Posterior vena cava (tissue), 2 donors: ENCODE data around the gene CXXC5. TPM values are rescaled to one million over a fixed set of nuclear protein-coding genes. Genes with fewer than 3 reads are reported as not detected.
"Not testable (repeated sequence)": the region's sequence is repeated elsewhere in the genome, so short reads cannot be mapped to it uniquely, and the experiment has no call there.

ENCODE experiments used
- DNase-seq: peaks from one replicate; pipeline ENCODE4 v3.0.0-alpha.2; 2020; ENCODE audit warnings: low spot score
- intact Hi-C, 2 donors: fragments of 100-400 bp; cut with DNase I; formaldehyde crosslinking; loops; one replicate each; pipeline versions ENCODE4 v1.14.1 to v1.14.2; 2022 to 2023
- long read RNA-seq, 2 donors: library from polyadenylated mRNA; unstranded; transcript quantifications; one replicate each; pipeline ENCODE4 v2.0.0, GENCODE V29; 2020 to 2021
- total RNA-seq, 2 donors: library from RNA; stranded (reverse); fragmentation: NEBNext Ultra II Directional; extraction: Animal tissue kit (Norgen Biotek cat#: 25700); gene quantifications; one replicate each; pipeline ENCODE4 v1.2.1, GENCODE V29; 2021
- donor health status: DM: yes; HTN: yes; CAD: no.
- donor health status: DM: yes; HTN: yes; CAD: no.

CXXC5 gene
- 10 to 100 TPM; 48.9 to 49.1 TPM for total RNA-seq
- long read RNA-seq, donor 1, transcript CXXC5-201 (3 exons, 2,658 nt), result major isoform, 64 of 75 reads
- long read RNA-seq, donor 1, partial matches to known transcripts, result 3 of 75 reads
- long read RNA-seq, donor 1, other reads (novel, unspliced or antisense), result 4 of 75 reads
- long read RNA-seq, donor 2, transcript CXXC5-211 (3 exons, 1,892 nt), result major isoform, 45 of 108 reads
- long read RNA-seq, donor 2, transcript CXXC5-201 (3 exons, 2,658 nt), result minor isoform, 16 of 108 reads
- long read RNA-seq, donor 2, partial matches to known transcripts, result 26 of 108 reads
- long read RNA-seq, donor 2, other reads (novel, unspliced or antisense), result 21 of 108 reads

DNA sequence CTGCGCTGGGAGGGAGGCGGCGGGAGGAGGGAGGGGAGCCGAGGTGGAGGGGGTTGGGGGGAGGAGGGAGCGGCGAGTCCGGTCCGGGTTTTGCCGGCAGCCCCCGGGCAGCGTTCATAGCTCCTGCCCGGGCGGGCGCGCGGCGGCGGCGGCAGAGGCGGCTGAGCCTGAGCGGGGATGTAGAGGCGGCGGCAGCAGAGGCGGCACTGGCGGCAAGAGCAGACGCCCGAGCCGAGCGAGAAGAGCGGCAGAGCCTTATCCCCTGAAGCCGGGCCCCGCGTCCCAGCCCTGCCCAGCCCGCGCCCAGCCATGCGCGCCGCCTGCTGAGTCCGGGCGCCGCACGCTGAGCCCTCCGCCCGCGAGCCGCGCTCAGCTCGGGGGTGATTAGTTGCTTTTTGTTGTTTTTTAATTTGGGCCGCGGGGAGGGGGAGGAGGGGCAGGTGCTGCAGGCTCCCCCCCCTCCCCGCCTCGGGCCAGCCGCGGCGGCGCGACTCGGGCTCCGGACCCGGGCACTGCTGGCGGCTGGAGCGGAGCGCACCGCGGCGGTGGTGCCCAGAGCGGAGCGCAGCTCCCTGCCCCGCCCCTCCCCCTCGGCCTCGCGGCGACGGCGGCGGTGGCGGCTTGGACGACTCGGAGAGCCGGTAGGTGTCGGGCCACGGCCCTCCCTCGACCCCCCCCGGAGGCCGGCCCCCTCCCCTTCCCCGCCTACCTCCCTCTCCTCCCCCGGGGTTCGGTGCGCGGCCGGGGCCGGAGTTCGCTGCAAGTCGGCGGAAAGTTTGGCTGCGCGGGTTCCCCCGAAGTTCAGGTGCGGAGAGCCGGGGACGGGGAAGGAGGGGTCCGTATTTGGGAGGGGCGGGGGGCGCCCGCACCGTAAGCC lies at the start of gene CXXC5:
TSS of gene CXXC5 (plus strand) at position 145 of the 877 bp plus-strand sequence. CDS start 32,175 bp downstream, outside the sequence.
- intact Hi-C loops, result loop anchor here in 1 of 2 donors (5.0 kb wide), 1 partner anchor 39 kb away; no protein-coding TSS in a partner anchor
- DNase-seq, result peak; percentile 95

GRCh38 chr5:139598601-139598965 lies 49.6 kb upstream of the CXXC5 start:
- intact Hi-C loops, DNase-seq: not testable (repeated sequence)

DNA sequence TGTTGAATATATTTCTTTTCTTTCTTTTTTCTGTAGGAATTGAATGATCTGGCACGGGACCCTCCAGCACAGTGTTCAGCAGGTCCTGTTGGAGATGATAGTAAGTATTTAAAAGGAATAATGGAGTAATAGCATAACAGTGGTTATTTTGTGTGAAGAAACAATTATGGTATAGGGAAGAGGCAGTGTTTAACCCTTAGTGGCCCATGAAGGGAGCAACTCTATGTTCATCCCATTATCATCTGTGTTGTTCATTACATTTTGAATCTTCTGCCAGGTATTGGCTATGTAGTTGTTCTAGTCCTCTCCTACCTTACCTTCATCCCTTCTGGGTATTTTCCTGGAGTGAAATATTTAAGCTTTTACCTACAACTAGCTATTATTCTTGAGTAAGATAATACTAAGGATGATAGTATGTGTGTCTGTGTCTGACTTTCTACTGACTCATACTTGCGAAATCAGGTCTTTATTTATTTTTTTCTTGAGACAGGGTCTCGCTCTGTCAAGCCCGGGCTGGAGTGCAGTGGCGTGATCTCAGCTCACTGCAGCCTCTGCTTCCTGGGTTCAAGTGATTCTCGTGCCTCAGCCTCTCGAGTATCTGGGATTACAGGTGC lies 47.7 kb upstream of the CXXC5 start:
- intact Hi-C loops, result no loop called here
- no peak for DNase-seq

GRCh38 chr5:139601429-139601828 lies 46.7 kb upstream of the CXXC5 start:
- intact Hi-C loops, result no loop called here

DNA sequence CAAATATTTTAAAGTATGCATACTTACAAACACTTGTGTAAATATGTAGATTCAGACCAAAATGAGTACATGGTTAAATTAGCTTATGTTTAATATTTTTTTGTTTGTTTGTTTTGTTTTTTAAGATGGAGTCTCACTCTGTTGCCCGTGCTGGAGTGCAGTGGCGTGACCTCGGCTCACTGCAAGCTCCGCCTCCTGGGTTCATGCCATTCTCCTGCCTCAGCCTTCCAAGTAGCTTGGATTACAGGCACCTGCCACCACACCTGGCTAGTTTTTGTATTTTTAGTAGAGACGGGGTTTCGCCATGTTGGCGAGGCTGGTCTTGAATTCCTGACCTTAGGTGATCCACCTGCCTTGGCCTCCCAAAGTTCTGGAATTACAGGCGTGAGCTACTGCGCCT lies 46.2 kb upstream of the CXXC5 start:
- intact Hi-C loops, DNase-seq: not testable (repeated sequence)

More at GRCh38 chr5:139601429-139601828, 46.7 kb upstream of the CXXC5 start:
- no peak for DNase-seq

DNA sequence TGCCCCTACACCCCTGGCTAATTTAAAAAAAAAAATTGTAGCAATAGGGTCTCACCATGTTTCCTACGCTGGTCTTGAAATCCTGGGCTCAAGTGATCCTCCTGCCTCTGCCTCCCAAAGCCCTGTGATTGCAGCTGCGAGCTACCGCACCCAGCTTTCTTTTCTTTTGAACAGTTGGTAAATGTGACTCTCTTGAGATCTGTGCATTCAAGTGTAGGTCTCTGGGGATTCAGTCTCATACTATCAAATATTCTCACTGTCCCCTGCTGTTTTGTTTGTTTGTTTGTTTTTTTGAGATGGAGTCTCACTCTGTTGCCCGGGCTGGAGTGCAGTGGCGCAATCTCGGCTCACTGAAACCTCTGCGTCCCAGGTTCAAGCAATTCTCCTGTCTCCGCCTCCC lies 42.3 kb upstream of the CXXC5 start:
- intact Hi-C loops, result no loop called here
- no peak for DNase-seq

DNA sequence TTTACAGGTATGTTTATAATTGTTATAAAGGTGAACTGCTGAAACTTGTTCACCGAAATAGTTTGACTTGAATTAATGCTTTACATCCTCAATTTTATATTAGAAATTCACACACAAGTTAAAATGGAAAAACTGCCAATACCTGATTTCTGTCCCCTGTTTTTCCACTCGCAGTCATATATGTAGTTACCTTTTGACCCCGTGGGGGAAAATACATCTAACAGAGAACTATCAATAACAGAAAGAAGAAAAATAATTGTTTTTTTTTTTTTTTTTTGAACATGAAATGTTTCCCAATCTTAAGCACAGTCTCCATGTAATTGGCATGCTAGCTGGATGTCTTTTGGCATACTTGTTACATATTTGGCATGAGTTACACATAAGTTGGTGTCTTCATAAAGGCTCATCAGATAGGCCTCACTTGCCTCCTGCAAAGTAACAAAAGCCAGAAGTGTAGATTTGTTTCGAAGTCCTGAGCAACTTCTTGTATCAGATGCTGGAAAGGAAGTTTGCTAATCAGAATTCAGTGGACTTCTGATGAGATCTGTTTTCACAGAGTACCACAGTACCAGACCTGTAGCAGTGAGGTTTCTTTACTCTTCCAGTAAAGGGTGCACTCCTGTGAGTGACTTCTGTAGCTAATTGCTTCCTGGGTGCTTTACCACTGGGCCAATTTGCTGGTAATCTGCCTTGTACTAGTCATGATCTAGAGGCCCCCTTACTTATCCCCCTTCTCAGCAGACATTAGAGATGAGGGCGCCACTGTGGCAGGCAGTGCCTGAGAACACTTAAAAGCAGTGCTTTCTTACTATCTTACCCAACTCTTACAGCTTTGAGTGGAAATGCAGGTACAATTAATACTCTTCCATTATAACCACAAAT lies 36.2 kb upstream of the CXXC5 start:
- DNase-seq, result no peak
- intact Hi-C loops, result no loop called here

DNA sequence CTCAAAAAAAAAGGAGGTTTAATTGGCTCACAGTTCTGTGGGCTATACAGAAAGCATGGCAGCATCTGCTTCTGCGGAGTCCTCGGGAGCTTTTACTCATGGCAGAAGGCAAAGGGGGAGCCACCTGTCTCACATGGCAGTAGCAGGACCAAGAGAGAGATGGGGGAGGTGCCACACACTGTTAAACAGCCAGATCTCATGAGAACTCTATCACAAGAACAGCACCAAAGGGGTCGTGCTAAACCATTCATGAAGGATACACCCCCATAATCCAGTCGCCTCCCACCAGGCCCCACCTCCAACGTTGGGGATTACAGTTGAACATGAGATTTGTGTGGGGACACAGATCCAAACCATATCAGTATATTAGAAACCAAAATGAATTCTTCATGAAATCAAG lies 28.3 kb upstream of the CXXC5 start:
- DNase-seq, result no peak
- intact Hi-C loops, result no loop called here

GRCh38 chr5:139625398-139625797 lies 22.8 kb upstream of the CXXC5 start:
- intact Hi-C loops, DNase-seq: not testable (repeated sequence)

DNA sequence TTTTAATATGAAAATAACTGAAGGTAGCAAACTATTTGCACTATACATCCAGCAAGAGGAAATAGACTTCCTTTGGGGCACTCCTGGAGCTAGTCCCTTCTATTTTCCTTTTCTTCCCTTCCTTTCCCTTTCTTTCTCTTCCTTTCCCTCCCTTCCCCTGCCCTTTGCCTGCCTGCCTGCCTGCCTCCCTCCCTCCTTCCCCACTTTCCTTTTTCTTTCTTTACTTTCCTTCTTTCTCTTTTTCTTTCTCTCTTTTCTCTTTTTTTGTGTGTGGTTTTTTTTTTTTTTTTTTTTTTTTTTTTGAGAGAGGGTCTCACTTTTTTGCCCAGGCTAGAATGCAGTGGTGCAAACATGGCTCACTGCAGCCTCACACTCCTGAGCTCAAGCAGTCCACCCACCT lies 17.3 kb upstream of the CXXC5 start:
- intact Hi-C loops, result no loop called here
- DNase-seq, result peak; percentile 18

GRCh38 chr5:139631520-139632165 lies 16.5 kb upstream of the CXXC5 start:
- intact Hi-C loops, result no loop called here
- DNase-seq, result peak; percentile 6

GRCh38 chr5:139633295-139634027 lies 14.7 kb upstream of the CXXC5 start:
- peak; percentile 86 for DNase-seq
- intact Hi-C loops, result loop anchor here (2.0 kb wide), 2 partner anchors 57 to 131 kb away; no protein-coding TSS in a partner anchor

GRCh38 chr5:139634028-139634325 lies 14.2 kb upstream of the CXXC5 start:
- peak; percentile 18 for DNase-seq
- intact Hi-C loops, result loop anchor here (2.0 kb wide), 2 partner anchors 57 to 131 kb away; no protein-coding TSS in a partner anchor

GRCh38 chr5:139634541-139634940 lies 13.6 kb upstream of the CXXC5 start:
- intact Hi-C loops, result loop anchor here (2.0 kb wide), 2 partner anchors 56 to 130 kb away; no protein-coding TSS in a partner anchor
- peak; percentile 28 for DNase-seq

DNA sequence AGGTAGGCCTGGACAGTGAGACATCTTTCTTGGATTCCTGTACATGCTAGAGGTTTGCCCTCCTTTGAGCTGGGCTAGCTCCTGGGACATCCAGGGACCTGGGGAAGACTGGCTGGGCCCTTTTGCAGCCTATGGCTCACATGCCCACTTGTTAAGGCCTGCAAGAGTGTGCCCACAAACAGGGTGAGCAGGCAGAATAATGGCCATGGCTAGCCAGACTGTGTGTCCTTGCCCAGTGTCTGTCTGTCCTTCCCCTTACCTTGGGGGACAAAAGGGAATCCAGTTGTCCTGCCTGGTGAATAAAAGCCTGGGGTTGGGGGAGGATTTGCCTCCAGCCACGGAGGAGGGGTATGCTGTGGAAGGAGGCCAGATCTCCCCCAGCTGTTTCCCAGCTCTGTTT lies 13.0 kb upstream of the CXXC5 start:
- peak; percentile 26 for DNase-seq
- intact Hi-C loops, result loop anchor here (2.0 to 5.0 kb wide), 3 partner anchors 56 to 132 kb away; no protein-coding TSS in a partner anchor

GRCh38 chr5:139635606-139636206 lies 12.4 kb upstream of the CXXC5 start:
- intact Hi-C loops, result loop anchor here (2.0 to 5.0 kb wide), 4 partner anchors 15 to 132 kb away; no protein-coding TSS in a partner anchor

GRCh38 chr5:139636207-139636792 lies 11.8 kb upstream of the CXXC5 start:
- DNase-seq, result peak; percentile 56
- intact Hi-C loops, result loop anchor here (2.0 to 5.0 kb wide), 2 partner anchors 15 to 131 kb away; no protein-coding TSS in a partner anchor

More at GRCh38 chr5:139635606-139636206, 12.4 kb upstream of the CXXC5 start:
- peak; percentile 96 for DNase-seq
